ENCODE results near the gene FAM117A. TPM values are rescaled to one million over a fixed set of nuclear protein-coding genes. Genes with fewer than 3 reads are reported as not detected.

Gene FAM117A
- total RNA-seq, 1 experiment from 2014 or later, result 14.9 TPM

DNA sequence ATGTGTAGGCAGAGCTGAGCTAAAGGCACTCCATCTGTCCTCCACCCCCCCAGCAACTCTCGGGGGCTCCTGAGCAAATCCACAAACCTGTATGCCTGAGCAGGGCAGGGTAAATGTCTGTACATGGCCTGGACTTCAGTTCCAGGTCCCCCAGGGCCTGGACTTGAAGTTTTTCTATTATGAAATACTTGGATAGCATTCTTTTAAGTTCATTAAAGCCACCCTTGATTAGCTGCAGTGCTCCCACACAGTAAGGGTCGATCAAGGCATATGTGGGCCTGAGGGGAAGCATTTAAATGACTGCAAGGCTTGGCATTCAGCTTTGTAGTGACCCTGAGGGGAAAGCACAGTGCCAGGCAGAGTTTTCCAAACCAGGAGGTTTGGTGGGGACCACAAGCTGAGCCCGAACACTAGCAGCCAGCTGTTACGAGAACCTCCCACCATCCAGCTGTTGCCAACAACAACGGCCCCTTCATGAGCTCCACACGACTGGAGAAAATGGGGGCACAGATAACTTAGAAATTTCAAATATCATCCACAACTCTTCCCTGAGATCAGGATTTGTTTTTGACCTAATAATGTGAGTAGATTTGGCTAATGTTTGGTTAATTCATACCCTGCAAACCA, 6.7 kb downstream of the FAM117A start:
- no peaks in the 10 kb centered on the region for H3K9me3 Mint-ChIP-seq (ENCODE audit: low read depth, unreplicated experiment)
- intact Hi-C loops (cut with micrococcal nuclease; ENCODE audit: unreplicated experiment), result no loop called here
- DNase-seq, result no peak
- no peaks in the 10 kb centered on the region for H3K36me3 Mint-ChIP-seq (ENCODE audit: insufficient read depth, unreplicated experiment)
- H3K27ac Mint-ChIP-seq (ENCODE audit: unreplicated experiment), result no peak overlapping the region
- TF ChIP-seq, protein P1, sequence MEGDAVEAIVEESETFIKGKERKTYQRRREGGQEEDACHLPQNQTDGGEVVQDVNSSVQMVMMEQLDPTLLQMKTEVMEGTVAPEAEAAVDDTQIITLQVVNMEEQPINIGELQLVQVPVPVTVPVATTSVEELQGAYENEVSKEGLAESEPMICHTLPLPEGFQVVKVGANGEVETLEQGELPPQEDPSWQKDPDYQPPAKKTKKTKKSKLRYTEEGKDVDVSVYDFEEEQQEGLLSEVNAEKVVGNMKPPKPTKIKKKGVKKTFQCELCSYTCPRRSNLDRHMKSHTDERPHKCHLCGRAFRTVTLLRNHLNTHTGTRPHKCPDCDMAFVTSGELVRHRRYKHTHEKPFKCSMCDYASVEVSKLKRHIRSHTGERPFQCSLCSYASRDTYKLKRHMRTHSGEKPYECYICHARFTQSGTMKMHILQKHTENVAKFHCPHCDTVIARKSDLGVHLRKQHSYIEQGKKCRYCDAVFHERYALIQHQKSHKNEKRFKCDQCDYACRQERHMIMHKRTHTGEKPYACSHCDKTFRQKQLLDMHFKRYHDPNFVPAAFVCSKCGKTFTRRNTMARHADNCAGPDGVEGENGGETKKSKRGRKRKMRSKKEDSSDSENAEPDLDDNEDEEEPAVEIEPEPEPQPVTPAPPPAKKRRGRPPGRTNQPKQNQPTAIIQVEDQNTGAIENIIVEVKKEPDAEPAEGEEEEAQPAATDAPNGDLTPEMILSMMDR (IDR thresholded peaks at IDR 0.05; ENCODE audit: unreplicated experiment), result no peak
- no peaks in the 10 kb centered on the region for H3K27me3 Mint-ChIP-seq (ENCODE audit: unreplicated experiment)
- BruUV-seq (replicated peaks), result no TSS peak
- CTCF ChIA-PET, result interaction anchor here (0.6 to 1.0 kb wide), 2 partner anchors 10 to 14 kb away, joined by 3 read pairs; no protein-coding TSS in a partner anchor
- H3K4me3 Mint-ChIP-seq (ENCODE audit: low read depth, unreplicated experiment), result no peak overlapping the region
- peaks cover 8% of the 10 kb centered on the region for H3K4me1 Mint-ChIP-seq (ENCODE audit: low read depth, unreplicated experiment)

DNA sequence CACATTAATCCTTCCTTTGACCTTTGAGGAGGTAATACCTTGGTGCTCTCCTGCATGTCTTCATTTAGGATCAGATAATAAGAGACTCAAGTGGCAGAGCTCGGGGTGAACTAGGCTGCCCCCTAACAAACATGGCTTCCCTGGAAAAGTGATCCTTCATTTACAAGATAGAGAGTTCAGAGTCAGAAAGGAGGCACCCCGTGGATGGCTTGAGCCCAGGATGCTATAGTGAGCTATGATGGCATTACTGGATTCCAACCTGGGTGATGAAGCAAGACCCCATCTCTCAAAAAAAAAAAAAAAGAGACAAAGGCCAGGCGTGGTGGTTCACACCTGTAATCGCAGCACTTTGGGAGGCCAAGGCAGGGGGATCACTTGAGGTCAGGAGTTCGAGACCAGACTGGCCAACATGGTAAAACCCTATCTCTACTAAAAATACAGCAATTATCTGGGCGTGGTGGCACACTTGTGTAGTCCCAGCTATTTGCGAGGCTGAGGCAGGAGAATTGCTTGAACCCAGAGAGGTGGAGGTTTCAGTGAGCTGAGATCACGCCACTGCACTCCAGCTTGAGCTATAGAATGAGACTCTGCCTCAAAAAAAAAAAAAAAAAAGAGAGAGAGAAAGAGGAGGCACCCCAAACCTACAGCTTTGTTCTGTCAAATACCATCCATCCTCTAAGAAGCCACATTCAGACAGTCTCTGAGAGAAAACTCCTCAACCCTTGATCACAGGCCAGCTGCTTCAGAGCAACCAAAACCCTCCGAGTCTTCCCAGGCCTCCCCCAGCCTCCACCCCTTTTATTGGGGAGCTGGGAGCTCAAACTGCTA, 7.4 kb downstream of the FAM117A start:
- H3K4me3 Mint-ChIP-seq (ENCODE audit: low read depth, unreplicated experiment), result no peak overlapping the region
- CTCF ChIA-PET, result interaction anchor here (0.6 to 1.5 kb wide), 3 partner anchors 15 to 460 kb away, joined by 3 read pairs; no protein-coding TSS in a partner anchor
- TF ChIP-seq, protein P1 (IDR thresholded peaks at IDR 0.05; ENCODE audit: unreplicated experiment), result no peak

DNA sequence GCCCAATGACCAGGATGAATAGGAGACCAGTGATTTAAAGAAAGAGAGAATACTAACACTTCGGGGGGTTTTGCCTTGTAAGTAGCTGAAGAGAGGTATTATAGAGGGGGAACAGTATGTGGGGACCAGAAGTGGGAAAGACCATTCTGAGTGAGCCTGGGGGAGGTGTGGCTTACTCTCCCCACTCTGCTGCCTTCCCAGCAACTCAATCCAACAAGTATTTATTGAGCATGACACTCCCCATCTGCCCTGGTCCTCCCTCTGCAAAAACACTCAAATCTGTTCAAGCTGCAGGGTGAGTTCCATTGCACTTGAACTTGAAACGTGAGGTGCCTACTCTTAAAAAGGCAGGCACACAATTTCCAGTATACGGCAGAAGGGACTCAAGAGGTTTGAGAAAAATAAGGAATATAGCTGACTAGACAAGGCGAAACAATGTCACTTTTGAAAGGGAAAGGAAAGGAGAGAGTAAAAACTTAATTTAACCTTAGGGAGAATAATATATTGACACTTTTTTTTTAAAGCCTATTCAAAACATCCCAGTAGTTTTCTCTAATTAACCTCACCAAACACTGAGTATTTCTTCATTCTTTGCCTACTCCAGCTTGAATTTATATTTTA, 8.2 kb downstream of the FAM117A start:
- H3K4me1 Mint-ChIP-seq (ENCODE audit: low read depth, unreplicated experiment), result no peaks in the 10 kb centered on the region
- CTCF ChIA-PET, result interaction anchor here (0.6 to 1.5 kb wide), 3 partner anchors 9 to 460 kb away, joined by 3 read pairs; partner anchors contain the start of gene FAM117A
- no peak overlapping the region for H3K4me3 Mint-ChIP-seq (ENCODE audit: low read depth, unreplicated experiment)
- DNase-seq, result no peak
- H3K27me3 Mint-ChIP-seq (ENCODE audit: unreplicated experiment), result no peaks in the 10 kb centered on the region
- no peaks in the 10 kb centered on the region for H3K36me3 Mint-ChIP-seq (ENCODE audit: insufficient read depth, unreplicated experiment)
- no peaks in the 10 kb centered on the region for H3K9me3 Mint-ChIP-seq (ENCODE audit: low read depth, unreplicated experiment)
- H3K27ac Mint-ChIP-seq (ENCODE audit: unreplicated experiment), result no peak overlapping the region
- intact Hi-C loops (cut with micrococcal nuclease; ENCODE audit: unreplicated experiment), result no loop called here
- no TSS peak for BruUV-seq (replicated peaks)
- TF ChIP-seq, protein P1 (IDR thresholded peaks at IDR 0.05; ENCODE audit: unreplicated experiment), result no peak

More for the DNA sequence above, 7.4 kb downstream of the FAM117A start:
- H3K36me3 Mint-ChIP-seq (ENCODE audit: insufficient read depth, unreplicated experiment), result no peaks in the 10 kb centered on the region
- intact Hi-C loops (cut with micrococcal nuclease; ENCODE audit: unreplicated experiment), result no loop called here
- DNase-seq, result no peak
- no peak overlapping the region for H3K27ac Mint-ChIP-seq (ENCODE audit: unreplicated experiment)
- H3K27me3 Mint-ChIP-seq (ENCODE audit: unreplicated experiment), result no peaks in the 10 kb centered on the region
- no peaks in the 10 kb centered on the region for H3K9me3 Mint-ChIP-seq (ENCODE audit: low read depth, unreplicated experiment)
- peaks cover 1% of the 10 kb centered on the region for H3K4me1 Mint-ChIP-seq (ENCODE audit: low read depth, unreplicated experiment)
- BruUV-seq (replicated peaks), result no TSS peak

DNA sequence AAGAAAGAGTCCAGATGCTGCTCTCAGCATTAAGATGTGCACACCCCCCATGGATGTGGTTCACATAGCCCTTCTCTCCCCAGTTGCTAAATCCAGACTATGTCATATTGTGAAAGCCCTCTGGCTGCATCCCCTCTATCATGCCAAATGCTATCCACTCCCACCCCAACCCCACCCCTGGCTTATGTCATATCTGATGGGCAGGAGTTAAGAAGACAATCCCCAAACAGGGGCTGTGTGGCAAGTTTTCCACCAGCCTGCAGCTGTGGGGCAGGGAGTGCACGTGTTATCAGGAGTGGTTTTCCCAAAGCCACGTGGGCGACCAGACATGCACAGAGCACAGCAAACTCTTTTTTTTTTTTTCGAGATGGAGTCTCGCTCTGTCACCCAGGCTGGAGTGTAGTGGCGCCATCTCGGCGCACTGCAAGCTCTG, 10.0 kb downstream of the FAM117A start:
- Mint-ChIP-seq H3K9me3 (ENCODE audit: low read depth, unreplicated experiment) (no peaks in the 10 kb centered on the region), H3K36me3 (ENCODE audit: insufficient read depth, unreplicated experiment) (no peaks in the 10 kb centered on the region), H3K4me1 (ENCODE audit: low read depth, unreplicated experiment) (no peaks in the 10 kb centered on the region), H3K27me3 (ENCODE audit: unreplicated experiment) (no peaks in the 10 kb centered on the region), H3K27ac (ENCODE audit: unreplicated experiment) (no peak overlapping the region), H3K4me3 (ENCODE audit: low read depth, unreplicated experiment) (no peak overlapping the region)
- TF ChIP-seq, protein P1 (IDR thresholded peaks at IDR 0.05; ENCODE audit: unreplicated experiment), result no peak
- CTCF ChIA-PET, result interaction anchor here (0.6 kb wide), 1 partner anchor 32 kb away, joined by 4 read pairs; no protein-coding TSS in a partner anchor
- DNase-seq, result no peak
- intact Hi-C loops (cut with micrococcal nuclease; ENCODE audit: unreplicated experiment), result no loop called here
- BruUV-seq (replicated peaks), result no TSS peak

Measured in Calu3 (cell line).